ENCODE measurements around the gene BEND3. TPM values are rescaled to one million over a fixed set of nuclear protein-coding genes. Genes with fewer than 3 reads are reported as not detected.
"Not testable (repeated sequence)": the region's sequence is repeated elsewhere in the genome, so short reads cannot be mapped to it uniquely, and the experiment has no call there.

Gene BEND3
- total RNA-seq, 2 experiments from 2014 or later: 3.3 to 4.7 TPM

GRCh38 chr6:107030151-107030550 is 85.2 kb downstream of the BEND3 start:
- CTCF ChIA-PET: interaction anchor here (1.0 to 3.9 kb wide), 3 partner anchors 8 to 85 kb away, joined by 3 to 59 read pairs (median 3); partner anchors contain the start of gene BEND3
- no peaks in the 10 kb centered on the region for H3K9me3 Mint-ChIP-seq (ENCODE audit: low read depth)
- peaks cover 14% of the 10 kb centered on the region for H3K36me3 Mint-ChIP-seq
- H3K4me3 Mint-ChIP-seq: peak overlapping the region; percentile 44
- no peak overlapping the region for H3K27ac Mint-ChIP-seq
- DNase-seq: no peak
- H3K4me1 Mint-ChIP-seq: peaks cover 36% of the 10 kb centered on the region
- H3K27me3 Mint-ChIP-seq: no peaks in the 10 kb centered on the region
- ATAC-seq: no peak

DNA sequence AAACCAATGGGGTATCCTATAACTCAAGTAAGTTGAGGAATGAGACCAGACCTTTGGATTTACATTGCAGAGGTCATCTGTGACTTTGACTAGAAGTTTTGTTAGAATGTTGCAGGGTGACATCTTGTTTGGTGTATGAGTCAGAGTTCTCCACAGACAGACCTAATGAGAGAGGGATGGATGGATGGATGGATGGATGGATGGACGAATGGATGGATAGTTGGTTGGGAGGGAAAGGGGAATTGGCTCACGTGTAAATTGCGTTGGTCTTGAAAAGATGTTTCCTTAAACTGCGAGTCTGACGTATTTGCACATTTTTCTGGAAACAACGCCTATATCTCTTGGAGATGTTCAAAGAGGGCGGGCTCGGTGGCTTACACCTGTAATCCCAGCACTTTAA is 88.3 kb downstream of the BEND3 start:
- CTCF ChIA-PET: interaction anchor here (0.7 to 3.9 kb wide), 5 partner anchors 12 to 88 kb away, joined by 3 to 59 read pairs (median 4); partner anchors contain the start of gene BEND3
- H3K4me3 Mint-ChIP-seq: peak overlapping the region; percentile 4

DNA sequence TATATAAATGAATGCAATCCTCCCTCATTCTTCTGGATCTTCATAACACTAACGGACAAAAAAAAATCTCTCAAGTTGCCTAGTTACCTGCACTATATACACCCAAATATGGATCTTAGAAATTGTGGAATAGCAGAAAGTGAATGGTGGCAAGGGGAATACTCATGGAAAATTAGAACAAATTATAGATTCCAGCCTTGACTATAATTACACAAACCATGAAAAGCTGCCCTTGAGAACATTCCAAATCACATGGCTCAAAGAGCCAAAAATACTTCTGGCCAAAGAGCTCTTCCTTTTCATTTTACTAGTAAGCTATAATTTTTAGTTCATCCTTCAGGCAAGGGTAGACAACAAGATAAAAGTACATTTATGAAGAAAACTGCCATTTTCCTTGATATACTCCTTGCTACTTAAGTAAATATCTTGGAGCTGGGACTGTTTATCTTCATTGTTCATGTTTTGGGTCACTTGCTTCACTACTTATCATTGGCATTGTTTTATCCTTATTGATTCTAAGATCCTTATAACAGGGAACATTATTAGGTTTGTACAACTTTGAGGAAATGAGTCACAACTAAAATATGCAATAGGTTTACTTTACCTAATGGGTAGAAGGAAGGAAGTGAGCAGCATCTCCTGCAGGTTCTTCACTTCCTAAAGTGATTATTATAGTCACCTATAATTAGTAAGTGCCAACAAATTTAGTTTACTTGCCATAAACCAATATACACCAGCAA is 93.7 kb downstream of the BEND3 start:
- Mint-ChIP-seq H3K27me3 (no peaks in the 10 kb centered on the region), H3K36me3 (no peaks in the 10 kb centered on the region), H3K4me3 (no peak overlapping the region), H3K9me3 (ENCODE audit: low read depth) (no peaks in the 10 kb centered on the region), H3K27ac (no peak overlapping the region), H3K4me1 (peaks cover 9% of the 10 kb centered on the region)
- CTCF ChIA-PET: interaction anchor here (0.8 kb wide), 1 partner anchor 8 kb away, joined by 3 read pairs; no protein-coding TSS in a partner anchor
- no peak for ATAC-seq
- DNase-seq: no peak

More for the DNA sequence above, 88.3 kb downstream of the BEND3 start:
- H3K27me3 Mint-ChIP-seq: no peaks in the 10 kb centered on the region
- peaks cover 28% of the 10 kb centered on the region for H3K4me1 Mint-ChIP-seq
- peaks cover 8% of the 10 kb centered on the region for H3K36me3 Mint-ChIP-seq
- DNase-seq (no peak), ATAC-seq (no peak)
- H3K27ac Mint-ChIP-seq: no peak overlapping the region
- H3K9me3 Mint-ChIP-seq (ENCODE audit: low read depth): no peaks in the 10 kb centered on the region

GRCh38 chr6:107020239-107020638 is 95.1 kb downstream of the BEND3 start:
- peaks cover 9% of the 10 kb centered on the region for H3K4me1 Mint-ChIP-seq
- no peaks in the 10 kb centered on the region for H3K27me3 Mint-ChIP-seq
- H3K27ac Mint-ChIP-seq: no peak overlapping the region
- H3K36me3 Mint-ChIP-seq: no peaks in the 10 kb centered on the region
- DNase-seq: no peak
- no peak for ATAC-seq
- H3K9me3 Mint-ChIP-seq (ENCODE audit: low read depth): no peaks in the 10 kb centered on the region
- H3K4me3 Mint-ChIP-seq: no peak overlapping the region
- CTCF ChIA-PET: interaction anchor here (0.6 kb wide), 1 partner anchor 67 kb away, joined by 3 read pairs; no protein-coding TSS in a partner anchor

DNA sequence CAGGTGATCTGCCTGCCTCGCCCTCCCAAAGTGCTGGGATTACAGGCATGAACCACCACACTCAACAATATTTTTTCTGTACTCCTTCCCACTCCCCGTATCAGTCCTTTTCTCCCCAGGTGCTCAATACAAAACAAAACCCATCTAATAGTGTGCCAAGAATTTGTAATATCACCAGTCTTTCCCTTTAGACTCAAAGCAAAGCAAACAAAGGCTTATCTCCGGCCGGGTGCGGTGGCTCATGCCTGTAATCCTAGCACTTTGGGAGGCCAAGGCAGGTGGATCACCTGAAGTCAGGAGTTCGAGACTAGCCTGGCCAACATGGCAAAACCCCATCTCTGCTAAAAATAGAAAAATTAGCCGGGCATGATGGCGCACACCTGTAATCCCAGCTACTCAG is 95.7 kb downstream of the BEND3 start:
- H3K27me3 Mint-ChIP-seq; H3K36me3 Mint-ChIP-seq; H3K27ac Mint-ChIP-seq; H3K9me3 Mint-ChIP-seq (ENCODE audit: low read depth); H3K4me1 Mint-ChIP-seq; DNase-seq; H3K4me3 Mint-ChIP-seq; CTCF ChIA-PET; ATAC-seq: not testable (repeated sequence)

GRCh38 chr6:107019047-107019446 is 96.3 kb downstream of the BEND3 start:
- no peak overlapping the region for H3K27ac Mint-ChIP-seq
- DNase-seq (no peak), ATAC-seq (no peak)
- no peaks in the 10 kb centered on the region for H3K9me3 Mint-ChIP-seq (ENCODE audit: low read depth)
- H3K27me3 Mint-ChIP-seq: no peaks in the 10 kb centered on the region
- peaks cover 9% of the 10 kb centered on the region for H3K4me1 Mint-ChIP-seq
- H3K4me3 Mint-ChIP-seq: no peak overlapping the region
- CTCF ChIA-PET: no interaction called here
- no peaks in the 10 kb centered on the region for H3K36me3 Mint-ChIP-seq

Other genes starting within 250 kb of the BEND3 start
- gene CD24, start 140.8 kb downstream of the BEND3 start, total RNA-seq: under 1 TPM in 1 of 2 experiments, not detected in 1; 0.23 TPM
- gene MTRES1, start 87.3 kb downstream of the BEND3 start, total RNA-seq: 10 to 100 TPM; 16.2 to 18.2 TPM

Measured in activated CD8-positive, alpha-beta memory T cell treated with anti-CD3 and anti-CD28 coated beads, Interleukin-2, amount 10 ng/mL, durations not matched to agents 7 days and 5 days (primary cell).